SK-N-MC (cell line): ENCODE measurements around the gene MAPKAPK5.
A peak's percentile ranks its signal among the peaks of the same experiment; 100 is the strongest.

Source experiments
- DNase-seq: peaks from one replicate; pipeline ENCODE4 v3.0.0-alpha.2; 2011; ENCODE audit warnings: low read depth, low spot score
- H3K27ac ChIP-seq: fragments of 200-600 bp; sonication (generic); 2 replicates; pipeline ENCODE4 v1.5.1; 2016; ENCODE audit warnings: mixed run types
- H3K36me3 ChIP-seq: fragments of 200-600 bp; sonication (generic); 2 replicates; pipeline ENCODE4 v1.6.1; 2017; ENCODE audit warnings: antibody characterized with exemption, low read length, mixed read lengths; ENCODE audit not compliant: insufficient read depth
- H3K4me3 ChIP-seq: fragments of 200-600 bp; sonication (generic); 2 replicates; pipeline ENCODE4 v1.5.1; 2016
- H3K9ac ChIP-seq: fragments of 200-600 bp; sonication (generic); 2 replicates; pipeline ENCODE4 v1.8.0; 2017; ENCODE audit warnings: mixed run types, mixed read lengths; ENCODE audit not compliant: insufficient read length
- H3K9me3 ChIP-seq: fragments of 200-600 bp; sonication (generic); 2 replicates; pipeline ENCODE4 v1.6.1; 2017; ENCODE audit warnings: low read depth, mild to moderate bottlenecking, antibody characterized with exemption, low read length, moderate library complexity, mixed read lengths
- EZH2 ChIP-seq: fragments of 200-600 bp; sonication (generic); IDR thresholded peaks from one replicate; pipeline ENCODE4 v1.6.1; 2017; ENCODE audit warnings: antibody characterized with exemption
- FOXP2 ChIP-seq: optimal IDR thresholded peaks from 2 replicates; pipeline ENCODE3; 2011; ENCODE audit warnings: mild to moderate bottlenecking, moderate library complexity; ENCODE audit not compliant: insufficient read depth; ENCODE audit errors: extremely low read length, control extremely low read depth
- POLR2AphosphoS5 ChIP-seq: IDR thresholded peaks from 2 replicates; pipeline ENCODE4 v1.6.1; 2012; ENCODE audit warnings: mild to moderate bottlenecking, low read depth, low read length, borderline replicate concordance

MAPKAPK5 gene, protein sequence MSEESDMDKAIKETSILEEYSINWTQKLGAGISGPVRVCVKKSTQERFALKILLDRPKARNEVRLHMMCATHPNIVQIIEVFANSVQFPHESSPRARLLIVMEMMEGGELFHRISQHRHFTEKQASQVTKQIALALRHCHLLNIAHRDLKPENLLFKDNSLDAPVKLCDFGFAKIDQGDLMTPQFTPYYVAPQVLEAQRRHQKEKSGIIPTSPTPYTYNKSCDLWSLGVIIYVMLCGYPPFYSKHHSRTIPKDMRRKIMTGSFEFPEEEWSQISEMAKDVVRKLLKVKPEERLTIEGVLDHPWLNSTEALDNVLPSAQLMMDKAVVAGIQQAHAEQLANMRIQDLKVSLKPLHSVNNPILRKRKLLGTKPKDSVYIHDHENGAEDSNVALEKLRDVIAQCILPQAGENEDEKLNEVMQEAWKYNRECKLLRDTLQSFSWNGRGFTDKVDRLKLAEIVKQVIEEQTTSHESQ

GRCh38 chr12:111841750-111842555 is at the start of gene MAPKAPK5:
TSS of gene MAPKAPK5 (plus strand) at chr12:111842228. CDS start at chr12:111842734, 506 bp downstream.
- H3K9me3 ChIP-seq: no peaks in the 10 kb centered on the region
- peak within 1 kb of the TSS; percentile 95 for H3K9ac ChIP-seq
- TF ChIP-seq FOXP2 (no peak), POLR2AphosphoS5 (peak; percentile 99), EZH2 (no peak)
- H3K36me3 ChIP-seq: peaks cover 36% of the 10 kb centered on the region
- H3K27ac ChIP-seq: peak within 1 kb of the TSS; percentile 95
- peak within 1 kb of the TSS; percentile 88 for H3K4me3 ChIP-seq
- DNase-seq: peak; percentile 81

GRCh38 chr12:111792856-111793235 is 49.2 kb upstream of the MAPKAPK5 start:
- Histone ChIP-seq H3K9me3 (no peaks in the 10 kb centered on the region), H3K27ac (no peak overlapping the region), H3K4me3 (no peak overlapping the region), H3K9ac (no peak overlapping the region), H3K36me3 (peaks cover 30% of the 10 kb centered on the region; the same call in 1 of the 2 replicates)
- no peak for DNase-seq
- TF ChIP-seq POLR2AphosphoS5: no peak

GRCh38 chr12:111798182-111798581 is 43.8 kb upstream of the MAPKAPK5 start:
- Histone ChIP-seq H3K36me3 (peaks cover 29% of the 10 kb centered on the region; the same call in 1 of the 2 replicates), H3K4me3 (no peak overlapping the region)

GRCh38 chr12:111799758-111800157 is 42.3 kb upstream of the MAPKAPK5 start:
- Histone ChIP-seq H3K9me3 (no peaks in the 10 kb centered on the region), H3K4me3 (no peak overlapping the region), H3K9ac (no peak overlapping the region), H3K27ac (no peak overlapping the region), H3K36me3 (peaks cover 26% of the 10 kb centered on the region; the same call in 1 of the 2 replicates)
- no peak for DNase-seq
- TF ChIP-seq POLR2AphosphoS5 (no peak), FOXP2 (no peak), EZH2 (no peak)

More at GRCh38 chr12:111798182-111798581, 43.8 kb upstream of the MAPKAPK5 start:
- Histone ChIP-seq H3K27ac (no peak overlapping the region), H3K9me3 (no peaks in the 10 kb centered on the region), H3K9ac (no peak overlapping the region)
- no peak for DNase-seq
- TF ChIP-seq FOXP2: no peak
- TF ChIP-seq POLR2AphosphoS5: no peak
- no peak for TF ChIP-seq EZH2

- Histone ChIP-seq H3K27ac (no peak overlapping the region), H3K9me3 (no peaks in the 10 kb centered on the region), H3K9ac (no peak overlapping the region), H3K36me3 (peaks cover 19% of the 10 kb centered on the region; the same call in 1 of the 2 replicates), H3K4me3 (no peak overlapping the region)
- no peak for DNase-seq
- TF ChIP-seq EZH2: no peak
- TF ChIP-seq FOXP2: no peak
- TF ChIP-seq POLR2AphosphoS5: no peak
These were observed 38.9 kb upstream of the MAPKAPK5 start for GRCh38 chr12:111803038-111803626.

GRCh38 chr12:111803851-111804250 is 38.2 kb upstream of the MAPKAPK5 start:
- no peak overlapping the region for H3K4me3 ChIP-seq
- DNase-seq: no peak
- H3K36me3 ChIP-seq: peaks cover 16% of the 10 kb centered on the region; the same call in 1 of the 2 replicates
- no peaks in the 10 kb centered on the region for H3K9me3 ChIP-seq
- H3K9ac ChIP-seq: no peak overlapping the region
- H3K27ac ChIP-seq: no peak overlapping the region
- TF ChIP-seq POLR2AphosphoS5: no peak
- no peak for TF ChIP-seq FOXP2
- no peak for TF ChIP-seq EZH2

- H3K9me3 ChIP-seq: no peaks in the 10 kb centered on the region
- no peak for TF ChIP-seq POLR2AphosphoS5
- no peak overlapping the region for H3K9ac ChIP-seq
- H3K4me3 ChIP-seq: no peak overlapping the region
- no peak for DNase-seq
- H3K27ac ChIP-seq: no peak overlapping the region
- no peaks in the 10 kb centered on the region; the same call in 1 of the 2 replicates for H3K36me3 ChIP-seq
These were observed 35.7 kb upstream of the MAPKAPK5 start for GRCh38 chr12:111806304-111806703.

DNA sequence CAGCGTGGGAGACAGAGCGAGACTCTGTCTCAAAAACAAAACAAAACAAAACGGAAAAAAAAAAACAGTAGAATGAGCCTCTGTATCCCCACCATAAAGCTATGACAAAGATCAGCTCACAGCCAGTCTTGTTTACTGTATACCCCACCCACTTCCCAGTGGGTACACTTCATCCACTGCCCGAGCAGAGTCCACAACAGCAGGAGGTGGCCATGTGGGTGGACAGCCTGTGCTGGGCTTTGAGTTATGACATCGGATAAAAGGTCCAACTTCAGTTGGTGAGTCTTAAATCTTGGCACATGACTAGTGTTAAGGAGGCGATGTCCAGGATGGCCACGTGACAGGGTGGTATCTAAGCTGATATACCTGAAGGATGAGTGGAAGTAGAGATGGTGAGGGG is 34.8 kb upstream of the MAPKAPK5 start:
- Histone ChIP-seq H3K9ac (no peak overlapping the region), H3K9me3 (no peaks in the 10 kb centered on the region)
- no peak for TF ChIP-seq FOXP2
- no peak for TF ChIP-seq POLR2AphosphoS5
- no peak for TF ChIP-seq EZH2

More for the DNA sequence above, 34.8 kb upstream of the MAPKAPK5 start:
- DNase-seq: no peak
- H3K36me3 ChIP-seq: no peaks in the 10 kb centered on the region
- H3K27ac ChIP-seq: no peak overlapping the region
- H3K4me3 ChIP-seq: no peak overlapping the region
